GM23248 (cell line): Measurements from ENCODE around the gene USP46. TPM values are rescaled to one million over a fixed set of nuclear protein-coding genes. Genes with fewer than 3 reads are reported as not detected.
A peak's percentile ranks its signal among the peaks of the same experiment; 100 is the strongest.

Source experiments
- DNase-seq: peaks from one replicate; pipeline ENCODE4 v3.0.0-alpha.2; 2015
- H2AFZ ChIP-seq: fragments of 200-600 bp; sonication (generic); 2 replicates; pipeline ENCODE4 v1.6.1; 2016; ENCODE audit warnings: antibody characterized with exemption
- H3F3A ChIP-seq: fragments of 200-600 bp; sonication (generic); 2 replicates; pipeline ENCODE4 v1.6.1; 2016; ENCODE audit warnings: mild to moderate bottlenecking, antibody characterized with exemption, mixed run types; ENCODE audit not compliant: insufficient read depth
- H3K27ac ChIP-seq: fragments of 200-600 bp; sonication (generic); 2 replicates; pipeline ENCODE4 v1.5.1; 2016; ENCODE audit warnings: mild to moderate bottlenecking
- H3K27me3 ChIP-seq: fragments of 200-600 bp; sonication (generic); replicated peaks from 2 replicates; pipeline ENCODE4 v1.6.1; 2016; ENCODE audit warnings: mild to moderate bottlenecking; ENCODE audit not compliant: insufficient read depth
- H3K36me3 ChIP-seq: fragments of 200-600 bp; sonication (generic); 2 replicates; pipeline ENCODE4 v1.6.1; 2016; ENCODE audit warnings: low read depth, mild to moderate bottlenecking
- H3K4me1 ChIP-seq: fragments of 200-600 bp; sonication (generic); 2 replicates; pipeline ENCODE4 v1.6.1; 2016; ENCODE audit warnings: mild to moderate bottlenecking; ENCODE audit not compliant: insufficient read depth
- H3K4me2 ChIP-seq: fragments of 200-600 bp; sonication (generic); one replicate; pipeline ENCODE4 v1.6.1; 2016; ENCODE audit warnings: mild to moderate bottlenecking; ENCODE audit not compliant: unreplicated experiment
- H3K4me3 ChIP-seq: fragments of 200-600 bp; sonication (generic); 2 replicates; pipeline ENCODE4 v1.5.1; 2016; ENCODE audit warnings: mild to moderate bottlenecking
- H3K79me2 ChIP-seq: fragments of 200-600 bp; sonication (generic); 2 replicates; pipeline ENCODE4 v1.6.1; 2016; ENCODE audit warnings: mild to moderate bottlenecking; ENCODE audit not compliant: insufficient read depth
- H3K9ac ChIP-seq: fragments of 200-600 bp; sonication (generic); 2 replicates; pipeline ENCODE4 v1.6.1; 2016; ENCODE audit warnings: mild to moderate bottlenecking
- H3K9me2 ChIP-seq: fragments of 200-600 bp; sonication (generic); 2 replicates; pipeline ENCODE4 v1.6.1; 2016; ENCODE audit warnings: mixed run types, mild to moderate bottlenecking, moderate library complexity; ENCODE audit not compliant: insufficient read depth
- H3K9me3 ChIP-seq: fragments of 200-600 bp; sonication (generic); one replicate; pipeline ENCODE4 v1.6.1; 2017; ENCODE audit warnings: low read depth
- H4K20me1 ChIP-seq: fragments of 200-600 bp; sonication (generic); 2 replicates; pipeline ENCODE4 v1.6.0; 2016; ENCODE audit not compliant: insufficient read depth
- EZH2 ChIP-seq: fragments of 200-600 bp; sonication (generic); IDR thresholded peaks from 2 replicates; pipeline ENCODE4 v1.6.1; 2018; ENCODE audit warnings: antibody characterized with exemption, mild to moderate bottlenecking; ENCODE audit not compliant: insufficient read depth, poor library complexity, severe bottlenecking
- EZH2phosphoT487 ChIP-seq: fragments of 200-600 bp; sonication (generic); IDR thresholded peaks from 2 replicates; pipeline ENCODE4 v1.6.1; 2018; ENCODE audit warnings: antibody characterized with exemption, moderate library complexity, mild to moderate bottlenecking, low read depth; ENCODE audit not compliant: insufficient read depth
- WGBS, 2 experiments: methylation state at CpG; one replicate each; pipeline ENCODE4 v1.1.6; 2015 to 2017; ENCODE audit warnings: low lambda C conversion rate in 2 of 2, low coverage in 1 of 2; ENCODE audit errors: missing lambda C conversion rate in 2 of 2; 5-methylcytosine and 5-hydroxymethylcytosine counted together
- in situ Hi-C: fragments of 300-500 bp; cut with MboI; formaldehyde crosslinking; loops from 2 replicates; pipeline ENCODE4 v1.15.0; 2020
- polyA plus RNA-seq: library from polyadenylated mRNA; unstranded; fragments of >200 nt; fragmentation: Nextera tagmentation; extraction: Ambion mirVana; gene quantifications from 2 replicates; pipeline ENCODE4 v1.2.1, GENCODE V29; 2016
- total RNA-seq: library from RNA; depleted of rRNA; stranded (reverse); fragments of >200 nt; shearing (Covaris generic); gene quantifications from 2 replicates; pipeline ENCODE4 v1.2.3, GENCODE V29; 2014

USP46 gene
- total and polyA plus RNA-seq, 2 experiments from 2014 or later, result 9.4 to 11.3 TPM

DNA sequence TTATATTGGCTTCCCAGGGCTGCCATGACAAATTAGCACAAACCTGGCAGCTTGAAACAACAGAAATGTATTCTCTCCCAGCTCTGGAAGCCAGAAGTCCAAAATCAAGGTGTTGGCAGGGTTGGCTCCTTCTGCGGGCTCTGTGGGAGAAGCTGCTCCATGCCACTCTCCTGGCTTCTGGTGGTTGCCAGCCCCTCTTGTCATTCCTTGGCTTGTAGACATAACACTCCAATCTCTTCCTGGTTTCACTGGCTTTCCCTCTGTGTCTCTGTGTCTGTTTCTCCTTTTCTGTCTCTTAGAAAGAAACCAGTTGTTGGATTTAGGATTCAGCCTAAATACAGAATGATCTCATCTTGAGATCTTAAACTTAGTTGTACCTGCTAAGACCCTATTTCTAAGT lies 85.5 kb downstream of the USP46 start:
- Histone ChIP-seq H3K9ac (no peak overlapping the region), H3K9me3 (no peaks in the 10 kb centered on the region), H3K9me2 (no peaks in the 10 kb centered on the region), H3K4me1 (peaks cover 26% of the 10 kb centered on the region), H3F3A (peaks cover 11% of the 10 kb centered on the region; the same call in 1 of the 2 replicates), H3K36me3 (no peaks in the 10 kb centered on the region), H3K79me2 (no peaks in the 10 kb centered on the region), H3K27ac (peak overlapping the region; percentile 3; the same call in 1 of the 2 replicates), H2AFZ (no peak overlapping the region), H3K27me3 (no peaks in the 10 kb centered on the region), H3K4me3 (no peak overlapping the region), H4K20me1 (no peaks in the 10 kb centered on the region), H3K4me2 (peak overlapping the region; percentile 1)
- no peak for TF ChIP-seq EZH2phosphoT487
- no peak for TF ChIP-seq EZH2
- in situ Hi-C loops, result no loop called here
- WGBS, 2 experiments, result 94 to 100% methylated on average over 1 of the region's 1 CpG
- no peak for DNase-seq

DNA sequence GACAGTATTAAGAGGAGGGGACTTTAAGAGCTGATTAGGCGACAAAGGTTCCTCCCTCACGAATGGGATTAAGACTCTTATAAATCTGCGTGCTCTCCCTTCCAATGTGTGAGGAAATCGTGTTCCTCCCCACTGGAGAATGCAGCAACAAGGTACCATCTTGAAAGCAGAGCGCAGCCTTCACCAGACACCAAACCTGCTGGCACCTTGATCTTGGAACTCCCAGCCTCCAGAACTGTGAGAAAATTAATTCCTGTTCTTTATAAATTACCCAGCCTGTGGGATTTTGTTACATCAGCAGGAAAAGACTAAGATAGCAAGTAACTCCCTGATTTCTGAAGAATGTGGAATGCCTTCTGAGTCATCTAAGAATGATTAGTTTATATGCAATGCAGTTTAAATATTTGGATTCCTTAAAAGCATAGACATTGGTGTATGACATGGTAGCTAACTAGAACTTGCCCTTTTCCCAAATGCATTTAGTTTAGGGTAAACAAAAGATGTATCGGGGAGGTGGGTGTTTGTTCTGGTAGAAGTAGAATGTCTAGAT lies 86.1 kb downstream of the USP46 start:
- Histone ChIP-seq H3F3A (peaks cover 11% of the 10 kb centered on the region; the same call in 1 of the 2 replicates), H3K9me2 (no peaks in the 10 kb centered on the region), H2AFZ (no peak overlapping the region), H3K9me3 (no peaks in the 10 kb centered on the region), H3K79me2 (no peaks in the 10 kb centered on the region), H3K27me3 (no peaks in the 10 kb centered on the region), H4K20me1 (no peaks in the 10 kb centered on the region), H3K4me2 (peak overlapping the region; percentile 1), H3K27ac (peak overlapping the region; percentile 31; the same call in 1 of the 2 replicates), H3K4me1 (peaks cover 26% of the 10 kb centered on the region), H3K9ac (no peak overlapping the region), H3K4me3 (no peak overlapping the region), H3K36me3 (no peaks in the 10 kb centered on the region)
- WGBS, 2 experiments, result 84 to 87% methylated on average over 6 of the region's 6 CpGs
- TF ChIP-seq EZH2phosphoT487 (no peak), EZH2 (no peak)
- in situ Hi-C loops, result no loop called here
- peak; percentile 80 for DNase-seq

DNA sequence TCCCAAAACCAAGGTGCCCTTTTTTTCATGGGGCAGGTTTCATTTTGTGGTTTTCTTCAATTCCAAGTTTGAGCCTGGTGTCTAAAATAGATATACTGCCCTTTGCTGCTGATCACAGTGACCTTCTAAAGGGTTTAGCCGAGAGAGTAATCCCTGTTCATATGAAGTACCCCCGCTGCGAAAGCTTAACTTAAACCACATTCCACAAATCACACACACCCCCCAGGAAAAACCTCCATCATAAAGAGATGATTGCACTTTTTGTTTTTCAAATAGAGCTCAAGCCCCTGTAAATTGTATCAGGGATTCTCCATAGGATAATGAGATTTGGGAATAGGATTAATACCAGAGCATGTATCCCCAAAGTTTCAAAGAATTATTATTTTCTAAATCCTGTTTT lies 90.8 kb downstream of the USP46 start:
- no peak for DNase-seq
- H3F3A ChIP-seq, result peaks cover 23% of the 10 kb centered on the region; the same call in 1 of the 2 replicates

DNA sequence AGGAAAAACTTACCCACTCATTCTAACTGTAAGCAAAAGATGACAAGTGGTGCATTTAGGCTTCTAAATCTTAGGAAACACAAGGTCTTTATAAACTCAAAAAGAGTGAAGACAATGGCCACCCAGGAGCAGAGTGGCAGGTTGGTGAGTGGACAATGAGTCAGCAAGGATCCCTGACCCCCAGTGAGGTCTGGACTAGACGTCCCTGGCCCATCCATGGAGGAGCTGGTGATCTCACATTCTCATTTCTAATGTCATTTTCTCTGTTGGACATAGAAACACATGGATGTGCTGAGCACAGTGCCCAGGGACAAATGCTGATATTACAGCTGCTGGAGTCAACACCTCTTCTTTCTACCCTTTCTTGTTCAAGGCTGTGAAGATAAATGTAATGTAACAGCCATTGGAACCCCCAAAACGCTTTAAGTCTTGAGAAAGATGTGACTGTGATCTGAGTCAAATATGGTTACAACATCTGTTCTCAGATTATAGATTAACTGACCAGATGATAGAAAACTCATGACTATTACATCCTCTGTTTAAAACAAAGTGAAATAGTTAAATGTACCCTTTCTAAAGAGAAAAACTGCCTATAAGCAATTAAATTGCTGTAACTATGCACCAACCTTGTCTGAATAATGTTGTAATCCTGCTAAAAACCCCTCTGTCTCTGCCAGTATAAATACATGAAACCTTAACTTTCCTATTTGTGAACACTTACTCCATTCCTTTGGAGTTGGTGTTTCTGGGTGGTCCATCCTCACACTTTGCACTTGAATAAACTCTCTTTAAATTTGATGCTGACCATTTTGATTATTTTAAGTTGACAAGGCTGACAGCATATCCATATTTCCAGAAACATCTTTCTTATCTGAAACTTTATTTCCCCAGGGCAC lies 92.7 kb downstream of the USP46 start:
- H3K27me3 ChIP-seq, result no peaks in the 10 kb centered on the region
- peak; percentile 67 for DNase-seq
- H3K4me2 ChIP-seq, result no peak overlapping the region
- H3F3A ChIP-seq, result peaks cover 15% of the 10 kb centered on the region; the same call in 1 of the 2 replicates
- H3K4me1 ChIP-seq, result peaks cover 19% of the 10 kb centered on the region
- no peaks in the 10 kb centered on the region for H4K20me1 ChIP-seq
- 0 out of 2 replicates have a peak overlapping the region, but pooled peaks have one; percentile 2 for H3K27ac ChIP-seq
- no peaks in the 10 kb centered on the region for H3K36me3 ChIP-seq
- H3K9me3 ChIP-seq, result no peaks in the 10 kb centered on the region
- H3K79me2 ChIP-seq, result no peaks in the 10 kb centered on the region
- in situ Hi-C loops, result no loop called here
- H3K4me3 ChIP-seq, result no peak overlapping the region
- no peak for TF ChIP-seq EZH2
- TF ChIP-seq EZH2phosphoT487, result no peak
- H2AFZ ChIP-seq, result peak overlapping the region; percentile 2; the same call in 1 of the 2 replicates
- WGBS, 2 experiments, result 0 to 3% methylated on average over 2 of the region's 2 CpGs
- H3K9me2 ChIP-seq, result no peaks in the 10 kb centered on the region
- no peak overlapping the region for H3K9ac ChIP-seq

More for the DNA sequence above, 90.8 kb downstream of the USP46 start:
- H3K4me1 ChIP-seq, result peaks cover 25% of the 10 kb centered on the region
- no peaks in the 10 kb centered on the region for H4K20me1 ChIP-seq
- H3K9ac ChIP-seq, result no peak overlapping the region
- H3K9me3 ChIP-seq, result no peaks in the 10 kb centered on the region
- no peaks in the 10 kb centered on the region for H3K36me3 ChIP-seq
- no peak overlapping the region for H3K27ac ChIP-seq
- WGBS, 2 experiments, result 95 to 98% methylated on average over 3 of the region's 3 CpGs
- no peaks in the 10 kb centered on the region for H3K9me2 ChIP-seq
- no peak overlapping the region for H3K4me2 ChIP-seq
- no peaks in the 10 kb centered on the region for H3K27me3 ChIP-seq
- H2AFZ ChIP-seq, result no peak overlapping the region
- H3K4me3 ChIP-seq, result no peak overlapping the region
- no peaks in the 10 kb centered on the region for H3K79me2 ChIP-seq
- TF ChIP-seq EZH2, result no peak
- no peak for TF ChIP-seq EZH2phosphoT487
- in situ Hi-C loops, result no loop called here
